GM19023 (cell line): ENCODE measurements around the gene DNTTIP2.
"Not testable (repeated sequence)": the region's sequence is repeated elsewhere in the genome, so short reads cannot be mapped to it uniquely, and the experiment has no call there.

Source experiments
- ATAC-seq: cut with Tn5 transposase; IDR thresholded peaks from one replicate; pipeline ENCODE4 v1.9.1; 2021; ENCODE audit warnings: mild to moderate bottlenecking, moderate library complexity; ENCODE audit not compliant: unreplicated experiment

Gene DNTTIP2

GRCh38 chr1:93876244-93876643, 2.8 kb downstream of the DNTTIP2 start:
- ATAC-seq, result no peak

- ATAC-seq, result no peak
Measured at GRCh38 chr1:93874025-93874651, 4.9 kb downstream of the DNTTIP2 start.

GRCh38 chr1:93871366-93871765, 7.6 kb downstream of the DNTTIP2 start:
- ATAC-seq, result no peak

GRCh38 chr1:93869653-93870052, 9.4 kb downstream of the DNTTIP2 start:
- no peak for ATAC-seq

- ATAC-seq, result not testable (repeated sequence)
Measured at GRCh38 chr1:93868492-93868891, 10.5 kb downstream of the DNTTIP2 start.

GRCh38 chr1:93865253-93865652, 13.8 kb downstream of the DNTTIP2 start:
- ATAC-seq, result no peak

- no peak for ATAC-seq
Measured at GRCh38 chr1:93864175-93864574, 14.8 kb downstream of the DNTTIP2 start.

- not testable (repeated sequence) for ATAC-seq
Measured at GRCh38 chr1:93857653-93858052, 21.4 kb downstream of the DNTTIP2 start.

- not testable (repeated sequence) for ATAC-seq
Measured at GRCh38 chr1:93855983-93856382, 23.0 kb downstream of the DNTTIP2 start.

GRCh38 chr1:93853940-93854339, 25.1 kb downstream of the DNTTIP2 start:
- no peak for ATAC-seq

GRCh38 chr1:93851878-93852277, 27.1 kb downstream of the DNTTIP2 start:
- no peak for ATAC-seq

GRCh38 chr1:93851327-93851712, 27.7 kb downstream of the DNTTIP2 start:
- ATAC-seq, result no peak

- ATAC-seq, result not testable (repeated sequence)
Measured at GRCh38 chr1:93850687-93851326, 28.2 kb downstream of the DNTTIP2 start.

- ATAC-seq, result no peak
Measured at GRCh38 chr1:93848350-93848883, 30.6 kb downstream of the DNTTIP2 start.

- ATAC-seq, result peak; percentile 26
Measured at GRCh38 chr1:93847811-93848288, 31.2 kb downstream of the DNTTIP2 start.

GRCh38 chr1:93846992-93847810, 31.8 kb downstream of the DNTTIP2 start:
- peak; percentile 67 for ATAC-seq

- peak; percentile 53 for ATAC-seq
Measured at GRCh38 chr1:93846206-93846991, 32.6 kb downstream of the DNTTIP2 start.

- peak; percentile 4 for ATAC-seq
Measured at GRCh38 chr1:93845538-93846205, 33.3 kb downstream of the DNTTIP2 start.

- no peak for ATAC-seq
Measured at GRCh38 chr1:93844262-93845045, 34.6 kb downstream of the DNTTIP2 start.
